ENCODE measurements around the gene IFITM1. TPM values are rescaled to one million over a fixed set of nuclear protein-coding genes. Genes with fewer than 3 reads are reported as not detected.
A peak's percentile ranks its signal among the peaks of the same experiment; 100 is the strongest.
"Not testable (repeated sequence)": the region's sequence is repeated elsewhere in the genome, so short reads cannot be mapped to it uniquely, and the experiment has no call there.

Gene IFITM1
- total and polyA plus RNA-seq, 9 donors = 19.8 to 33.3 (median 24.6) TPM

DNA sequence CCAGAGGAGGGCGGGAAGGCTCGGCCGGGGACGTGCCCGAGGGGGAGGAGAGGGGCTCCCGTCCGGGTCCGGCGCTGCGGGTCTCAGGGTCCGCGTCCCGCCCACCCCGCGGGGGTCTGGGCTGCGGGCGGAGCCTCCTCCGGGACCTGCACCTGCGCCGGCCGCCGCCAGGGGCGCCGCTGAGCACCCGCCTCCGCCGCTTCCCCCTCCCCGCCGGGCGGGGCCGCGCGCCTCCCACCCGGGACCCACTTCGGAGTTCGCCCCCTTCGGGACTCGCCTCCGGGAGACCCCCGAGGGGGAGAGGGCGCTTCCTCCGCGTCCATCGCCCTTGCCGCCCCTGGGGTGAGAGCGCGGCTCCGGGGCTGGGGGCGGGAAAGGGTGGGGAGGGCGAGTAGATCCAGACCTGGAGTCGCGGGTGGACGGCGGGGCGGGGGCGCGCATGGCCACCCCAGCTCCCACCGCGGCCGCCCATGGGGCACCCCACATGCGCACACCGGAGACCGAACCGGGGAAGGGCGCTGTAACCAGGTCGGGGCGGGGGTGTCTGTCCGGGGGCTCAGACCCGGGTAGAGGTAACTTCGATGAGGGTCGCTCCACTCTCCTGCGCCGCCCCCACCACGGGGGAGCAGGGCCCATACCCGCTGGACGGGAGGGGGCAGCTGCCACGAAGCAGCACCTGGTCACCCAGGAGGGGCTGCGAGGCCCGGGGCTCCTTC is 4.7 kb downstream of the IFITM1 start:
- H3K4me3 ChIP-seq (ENCODE audit: low read length) = peak overlapping the region; percentile 75
- no CpG with 5 or more reads among the region's 79 CpGs for WGBS (ENCODE audit: insufficient coverage)

DNA sequence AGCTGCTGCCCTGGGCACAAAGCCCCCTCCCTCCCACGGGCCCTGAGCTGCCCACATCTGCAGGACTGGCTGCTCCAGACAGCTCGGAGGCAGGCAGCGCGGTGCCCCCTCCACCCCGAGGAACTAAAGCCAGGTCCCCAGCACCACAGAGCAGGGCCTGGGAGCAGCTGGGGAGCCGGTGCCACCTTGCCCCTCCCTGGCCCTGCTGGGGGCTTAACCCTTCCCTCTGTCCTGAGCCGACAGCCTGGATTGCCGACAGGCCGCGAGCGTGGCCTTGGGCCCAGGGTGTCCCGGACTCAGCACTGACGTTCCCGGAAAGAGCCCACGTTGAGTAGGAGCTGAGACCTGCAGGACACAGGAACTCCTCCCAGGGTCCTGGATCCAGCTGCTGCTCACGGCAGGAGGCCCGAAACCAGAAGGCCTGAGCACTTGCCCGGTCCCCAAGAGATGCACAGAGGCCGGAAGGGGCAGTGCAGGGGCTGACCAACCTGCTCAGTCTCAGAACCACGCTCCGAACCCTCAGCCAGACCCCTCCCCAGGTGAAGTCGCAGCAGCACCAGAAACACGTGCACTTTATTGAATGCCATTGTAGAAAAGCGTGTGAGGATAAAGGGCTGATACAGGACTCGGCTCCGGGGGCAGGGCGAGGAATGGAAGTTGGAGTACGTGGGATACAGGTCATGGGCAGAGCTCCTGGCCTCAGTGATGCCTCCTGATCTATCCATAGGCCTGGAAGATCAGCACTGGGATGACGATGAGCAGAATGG is 5.5 kb downstream of the IFITM1 start:
- peaks cover 34% of the 10 kb centered on the region for H3K4me1 ChIP-seq (ENCODE audit: control insufficient read depth, insufficient read depth, low read length)
- not testable (repeated sequence) for H3K9me3 ChIP-seq (replicated peaks; ENCODE audit: control insufficient read depth, low read depth, low read length); H3K36me3 ChIP-seq (ENCODE audit: control insufficient read depth, insufficient read depth, low read length); DNase-seq
- peak overlapping the region; percentile 75 for H3K4me3 ChIP-seq (ENCODE audit: low read length)
- H3K27me3 ChIP-seq (ENCODE audit: control insufficient read depth, insufficient read depth, low read length) = peaks cover 25% of the 10 kb centered on the region
- peak overlapping the region; percentile 94 for H3K27ac ChIP-seq (ENCODE audit: low read length)
- WGBS (ENCODE audit: insufficient coverage) = 19% methylated on average over 8 of the region's 29 CpGs

More for the DNA sequence above, 4.7 kb downstream of the IFITM1 start:
- H3K9me3 ChIP-seq (replicated peaks; ENCODE audit: control insufficient read depth, low read depth, low read length); H3K36me3 ChIP-seq (ENCODE audit: control insufficient read depth, insufficient read depth, low read length); DNase-seq: not testable (repeated sequence)
- peaks cover 26% of the 10 kb centered on the region for H3K27me3 ChIP-seq (ENCODE audit: control insufficient read depth, insufficient read depth, low read length)
- H3K4me1 ChIP-seq (ENCODE audit: control insufficient read depth, insufficient read depth, low read length) = peaks cover 36% of the 10 kb centered on the region
- H3K27ac ChIP-seq (ENCODE audit: low read length) = peak overlapping the region; percentile 78

DNA sequence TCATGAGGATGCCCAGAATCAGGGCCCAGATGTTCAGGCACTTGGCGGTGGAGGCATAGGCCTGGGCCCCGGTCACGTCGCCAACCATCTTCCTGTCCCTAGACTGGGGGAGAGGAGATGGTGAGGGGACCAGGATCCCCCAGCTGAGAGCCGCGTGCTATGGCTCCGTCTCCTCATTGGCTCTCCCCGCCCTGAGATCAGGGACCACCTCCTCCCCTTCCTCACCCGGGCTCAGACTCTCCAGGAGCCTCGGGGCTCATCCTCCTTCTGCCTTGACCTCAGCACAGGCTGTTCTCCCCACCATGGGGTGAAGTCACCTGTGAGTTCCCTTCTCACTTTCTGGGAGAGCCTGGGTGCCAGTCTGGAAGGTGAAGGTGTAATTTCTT is 6.0 kb downstream of the IFITM1 start:
- Histone ChIP-seq H3K27ac (ENCODE audit: low read length) (peak overlapping the region; percentile 94), H3K4me1 (ENCODE audit: control insufficient read depth, insufficient read depth, low read length) (peaks cover 38% of the 10 kb centered on the region), H3K4me3 (ENCODE audit: low read length) (peak overlapping the region; percentile 75), H3K27me3 (ENCODE audit: control insufficient read depth, insufficient read depth, low read length) (peaks cover 25% of the 10 kb centered on the region)
- WGBS (ENCODE audit: insufficient coverage) = no CpG with 5 or more reads among the region's 10 CpGs
- not testable (repeated sequence) for H3K9me3 ChIP-seq (replicated peaks; ENCODE audit: control insufficient read depth, low read depth, low read length); H3K36me3 ChIP-seq (ENCODE audit: control insufficient read depth, insufficient read depth, low read length); DNase-seq

DNA sequence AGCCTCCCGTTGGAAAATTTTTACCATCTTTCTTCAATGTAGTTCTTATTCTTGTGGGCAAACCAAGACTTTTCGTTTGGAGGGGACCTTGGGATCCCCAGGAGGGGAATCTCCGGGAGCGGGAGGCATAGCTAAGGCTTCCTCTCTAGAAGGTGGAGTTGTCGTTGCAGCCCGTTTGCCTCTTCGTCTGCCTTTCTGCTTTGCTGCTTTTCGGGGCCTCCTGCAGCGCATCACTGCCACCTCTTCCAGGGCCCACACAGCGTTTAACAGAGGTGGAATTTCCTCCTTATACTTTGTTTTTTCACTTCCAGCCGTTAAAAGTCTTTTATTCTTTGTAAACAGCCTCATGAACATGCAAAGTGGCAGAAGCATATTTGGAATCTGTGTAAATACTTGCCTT is 10.3 kb downstream of the IFITM1 start:
- no peaks in the 10 kb centered on the region for H3K9me3 ChIP-seq (replicated peaks; ENCODE audit: control insufficient read depth, low read depth, low read length)
- 26% methylated on average over 6 of the region's 11 CpGs for WGBS (ENCODE audit: insufficient coverage)
- no peak for DNase-seq
- peaks cover 49% of the 10 kb centered on the region for H3K4me1 ChIP-seq (ENCODE audit: control insufficient read depth, insufficient read depth, low read length)
- no peak overlapping the region for H3K4me3 ChIP-seq (ENCODE audit: low read length)
- H3K36me3 ChIP-seq (ENCODE audit: control insufficient read depth, insufficient read depth, low read length) = no peaks in the 10 kb centered on the region
- H3K27ac ChIP-seq (ENCODE audit: low read length) = peak overlapping the region; percentile 88
- no peaks in the 10 kb centered on the region for H3K27me3 ChIP-seq (ENCODE audit: control insufficient read depth, insufficient read depth, low read length)

DNA sequence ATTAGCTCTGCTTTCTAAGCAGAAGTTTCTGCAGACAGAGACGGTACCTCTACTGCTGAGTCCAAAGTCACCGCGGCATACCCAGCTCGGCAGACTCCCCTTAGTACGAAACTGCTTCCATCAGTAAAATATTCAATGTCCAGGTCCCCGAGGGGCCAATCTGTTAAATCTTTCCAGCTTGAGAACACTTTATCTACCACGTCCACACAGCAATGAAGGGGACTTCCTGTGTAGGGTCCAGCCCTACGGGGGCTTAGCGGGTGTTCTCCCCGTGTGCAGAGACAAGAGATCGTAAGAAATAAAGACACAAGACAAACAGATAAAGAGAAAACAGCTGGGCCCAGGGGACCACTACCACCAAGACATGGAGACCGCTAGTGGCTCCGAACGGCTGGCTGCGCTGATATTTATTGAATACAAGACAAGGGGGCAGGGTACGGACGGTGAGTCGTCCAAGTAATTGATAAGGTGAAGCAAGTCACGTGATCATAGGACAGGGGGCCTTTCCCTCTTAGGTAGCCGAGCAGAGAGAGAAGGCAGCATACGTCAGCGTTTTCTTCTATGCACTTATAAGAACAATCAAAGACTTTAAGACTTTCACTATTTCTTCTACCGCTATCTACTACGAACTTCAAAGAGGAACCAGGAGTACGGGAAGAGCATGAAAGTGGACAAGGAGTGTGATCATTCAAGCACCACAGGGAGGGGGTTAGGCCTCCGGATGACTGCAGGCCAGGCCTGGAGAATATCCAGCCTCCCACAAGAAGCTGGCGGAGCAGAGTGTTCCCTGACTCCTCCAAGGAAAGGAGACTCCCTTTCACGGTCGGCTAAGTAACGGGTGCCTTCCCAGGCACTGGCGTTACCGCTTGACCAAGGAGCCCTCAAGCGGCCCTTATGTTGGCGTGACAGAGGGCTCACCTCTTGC is 11.0 kb downstream of the IFITM1 start:
- not testable (repeated sequence) for H3K36me3 ChIP-seq (ENCODE audit: control insufficient read depth, insufficient read depth, low read length); H3K27me3 ChIP-seq (ENCODE audit: control insufficient read depth, insufficient read depth, low read length); H3K4me3 ChIP-seq (ENCODE audit: low read length); H3K9me3 ChIP-seq (replicated peaks; ENCODE audit: control insufficient read depth, low read depth, low read length)
- WGBS (ENCODE audit: insufficient coverage) = 12% methylated on average over 8 of the region's 34 CpGs
- peak; percentile 63 for DNase-seq
- H3K27ac ChIP-seq (ENCODE audit: low read length) = peak overlapping the region; percentile 92
- H3K4me1 ChIP-seq (ENCODE audit: control insufficient read depth, insufficient read depth, low read length) = peaks cover 49% of the 10 kb centered on the region

DNA sequence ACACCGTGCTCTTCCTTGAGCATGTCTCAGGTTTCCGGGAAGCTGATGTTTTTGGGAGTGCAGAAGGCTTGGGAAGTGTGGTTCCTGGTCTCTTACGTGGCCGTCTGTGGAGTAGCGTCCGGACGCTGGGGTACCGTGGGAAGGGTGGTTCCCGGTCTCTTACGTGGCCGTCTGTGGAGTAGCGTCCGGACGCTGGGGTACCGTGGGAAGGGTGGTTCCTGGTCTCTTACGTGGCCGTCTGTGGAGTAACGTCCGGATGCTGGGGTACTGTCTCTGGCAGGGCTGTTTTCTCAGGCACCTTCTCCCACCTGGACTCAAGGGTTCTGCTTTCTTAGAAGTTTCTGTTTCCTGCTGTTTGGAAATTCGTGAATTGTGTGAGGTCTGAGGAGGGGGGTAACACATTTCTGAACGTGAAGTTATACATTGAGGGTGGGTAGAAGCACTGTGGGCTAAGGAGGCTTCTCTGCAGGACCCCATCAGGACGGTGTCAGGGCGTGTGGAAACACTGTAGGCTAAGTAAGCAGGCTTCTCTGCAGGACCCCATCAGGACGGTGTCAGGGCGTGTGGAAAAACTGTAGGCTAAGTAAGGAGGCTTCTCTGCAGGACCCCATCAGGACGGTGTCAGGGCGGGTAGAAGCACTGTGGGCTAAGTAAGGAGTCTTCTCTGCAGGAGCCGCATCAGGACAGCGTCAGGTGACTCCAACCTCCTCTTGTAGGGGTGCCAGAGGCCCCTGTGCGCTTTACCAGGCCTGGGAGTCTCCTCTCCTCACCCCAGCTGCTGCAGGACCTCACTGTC is 12.2 kb downstream of the IFITM1 start:
- Histone ChIP-seq H3K9me3 (replicated peaks; ENCODE audit: control insufficient read depth, low read depth, low read length) (no peaks in the 10 kb centered on the region), H3K27me3 (ENCODE audit: control insufficient read depth, insufficient read depth, low read length) (no peaks in the 10 kb centered on the region), H3K4me3 (ENCODE audit: low read length) (no peak overlapping the region), H3K36me3 (ENCODE audit: control insufficient read depth, insufficient read depth, low read length) (no peaks in the 10 kb centered on the region), H3K4me1 (ENCODE audit: control insufficient read depth, insufficient read depth, low read length) (peaks cover 48% of the 10 kb centered on the region), H3K27ac (ENCODE audit: low read length) (peak overlapping the region; percentile 92)
- no peak for DNase-seq
- 75% methylated on average over 28 of the region's 30 CpGs for WGBS (ENCODE audit: insufficient coverage)

DNA sequence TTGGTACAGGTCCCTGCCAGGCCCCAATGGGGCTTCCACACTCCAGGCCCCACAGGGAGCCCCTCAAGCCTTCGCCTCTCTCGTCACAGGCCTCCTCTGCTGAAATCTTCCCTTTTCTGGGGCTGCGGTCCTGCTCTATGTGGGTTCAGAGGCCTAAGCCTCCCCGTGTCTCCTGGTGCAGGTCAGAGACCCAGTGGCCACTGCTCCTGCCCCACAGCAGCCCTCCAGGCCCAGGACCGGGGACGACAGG is 12.7 kb downstream of the IFITM1 start:
- 53% methylated on average over 6 of the region's 6 CpGs for WGBS (ENCODE audit: insufficient coverage)
- Histone ChIP-seq H3K4me3 (ENCODE audit: low read length) (no peak overlapping the region), H3K9me3 (replicated peaks; ENCODE audit: control insufficient read depth, low read depth, low read length) (no peaks in the 10 kb centered on the region), H3K27ac (ENCODE audit: low read length) (peak overlapping the region; percentile 92), H3K36me3 (ENCODE audit: control insufficient read depth, insufficient read depth, low read length) (no peaks in the 10 kb centered on the region), H3K4me1 (ENCODE audit: control insufficient read depth, insufficient read depth, low read length) (peaks cover 52% of the 10 kb centered on the region), H3K27me3 (ENCODE audit: control insufficient read depth, insufficient read depth, low read length) (no peaks in the 10 kb centered on the region)
- no peak for DNase-seq

DNA sequence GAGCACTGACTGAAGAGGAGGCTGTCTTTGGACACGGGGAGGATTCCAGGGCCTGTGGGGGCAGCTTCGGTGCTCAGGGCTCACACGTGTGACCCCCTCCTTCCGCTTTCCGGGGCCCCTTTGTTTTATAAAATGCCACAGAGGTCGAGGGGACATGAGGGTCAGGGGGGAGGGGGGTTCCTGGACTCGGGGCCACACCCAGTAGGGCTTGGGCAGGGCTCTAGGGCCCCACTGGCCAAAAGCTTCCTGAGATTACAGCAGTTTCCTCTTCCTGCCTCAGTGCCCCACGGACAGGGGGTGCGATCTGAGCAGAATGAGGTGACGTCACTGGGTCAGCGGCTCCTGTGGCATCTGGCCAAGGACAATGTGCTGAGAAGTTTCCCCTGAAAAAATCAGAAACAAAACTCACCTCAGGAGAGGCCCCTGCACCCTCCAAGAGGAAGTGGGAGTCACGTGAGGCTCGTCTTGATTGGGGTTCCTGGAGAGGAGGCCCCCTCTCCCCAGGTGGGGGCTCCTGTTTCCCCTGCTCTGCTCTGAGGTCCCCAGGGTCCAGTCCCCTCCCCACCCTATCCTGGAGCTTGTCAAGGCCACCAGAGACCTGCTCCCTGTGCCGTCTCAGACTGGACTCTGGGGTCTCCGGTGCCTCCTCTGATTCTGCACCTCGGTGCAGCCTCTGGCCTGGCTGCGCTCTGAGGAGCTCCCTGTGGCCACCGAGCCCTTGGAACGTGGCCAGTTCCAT is 13.2 kb downstream of the IFITM1 start:
- peak; percentile 87 for DNase-seq
- no peaks in the 10 kb centered on the region for H3K36me3 ChIP-seq (ENCODE audit: control insufficient read depth, insufficient read depth, low read length)
- H3K27me3 ChIP-seq (ENCODE audit: control insufficient read depth, insufficient read depth, low read length) = no peaks in the 10 kb centered on the region
- H3K4me1 ChIP-seq (ENCODE audit: control insufficient read depth, insufficient read depth, low read length) = peaks cover 54% of the 10 kb centered on the region
- H3K27ac ChIP-seq (ENCODE audit: low read length) = peak overlapping the region; percentile 92
- H3K9me3 ChIP-seq (replicated peaks; ENCODE audit: control insufficient read depth, low read depth, low read length) = no peaks in the 10 kb centered on the region
- WGBS (ENCODE audit: insufficient coverage) = 25% methylated on average over 5 of the region's 19 CpGs
- H3K4me3 ChIP-seq (ENCODE audit: low read length) = no peak overlapping the region

DNA sequence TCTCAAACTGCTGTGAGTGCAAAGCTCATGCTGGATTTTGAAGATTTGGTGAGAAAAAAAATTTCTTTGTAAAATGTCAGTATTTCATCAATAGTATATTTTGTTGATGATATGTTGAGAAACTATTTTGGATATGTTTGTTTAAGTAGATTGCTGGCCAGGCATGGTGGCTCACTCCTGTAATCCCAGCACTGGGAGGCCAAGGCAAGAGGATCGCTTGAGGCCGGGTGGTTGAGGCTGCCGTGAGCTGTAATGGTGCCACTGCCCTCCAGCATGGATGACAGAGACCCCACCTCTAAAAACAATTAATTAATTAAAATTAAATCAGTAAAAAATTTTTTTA is 13.7 kb downstream of the IFITM1 start:
- H3K9me3 ChIP-seq (replicated peaks; ENCODE audit: control insufficient read depth, low read depth, low read length) = no peaks in the 10 kb centered on the region
- peaks cover 54% of the 10 kb centered on the region for H3K4me1 ChIP-seq (ENCODE audit: control insufficient read depth, insufficient read depth, low read length)
- DNase-seq = no peak
- WGBS (ENCODE audit: insufficient coverage) = no CpG with 5 or more reads among the region's 3 CpGs
- H3K27me3 ChIP-seq (ENCODE audit: control insufficient read depth, insufficient read depth, low read length) = no peaks in the 10 kb centered on the region
- peak overlapping the region; percentile 92 for H3K27ac ChIP-seq (ENCODE audit: low read length)
- H3K4me3 ChIP-seq (ENCODE audit: low read length) = no peak overlapping the region
- no peaks in the 10 kb centered on the region for H3K36me3 ChIP-seq (ENCODE audit: control insufficient read depth, insufficient read depth, low read length)

All from muscle of leg (tissue), 11 donors.